K562 (cell line): ENCODE measurements around the gene PRODH2.

Experiments
- BRCA1 ChIP-seq, 2 experiments: fragments of 450-650 bp in 1 of 2; sonication (generic) in 1 of 2; formaldehyde crosslinking in 1 of 2; IDR thresholded peaks; 2 replicates each; pipeline versions ENCODE4 v1.5.0 to v1.6.1; 2017 to 2020; ENCODE audit warnings: mild to moderate bottlenecking in 1 of 2, missing genetic modification reagents in 1 of 2
- CAMTA2 ChIP-seq: fragments of 250-450 bp; sonication (Bioruptor Pico); conservative IDR thresholded peaks from 2 replicates; pipeline ENCODE4 v1.5.1; 2022
- MAX ChIP-seq: sonication (generic); formaldehyde crosslinking; IDR thresholded peaks from 2 replicates; pipeline ENCODE4 v1.9.0; 2022; ENCODE audit warnings: mild to moderate bottlenecking, missing genetic modification reagents
- POLR2A ChIP-seq: fragments of 450-650 bp; conservative IDR thresholded peaks from 2 replicates; pipeline ENCODE4 v1.6.1; 2016
- TAF1 ChIP-seq: IDR thresholded peaks from 2 replicates; pipeline ENCODE4 v1.6.1; 2011; ENCODE audit warnings: mild to moderate bottlenecking, low read length, moderate library complexity; ENCODE audit not compliant: insufficient read depth, control insufficient read depth, severe bottlenecking; ENCODE audit errors: extremely low read depth
- ZNF644 ChIP-seq: fragments of 200-800 bp; sonication (Bioruptor generic); IDR thresholded peaks from 2 replicates; pipeline ENCODE4 v1.6.1; 2016; ENCODE audit warnings: low read depth, missing genetic modification characterization, missing compliant biosample characterization
- TF ChIP-seq, protein P1 (sequence below): fragments of 250-450 bp; sonication (Bioruptor Pico); IDR thresholded peaks from 2 replicates; pipeline ENCODE4 v1.5.0; 2020; ENCODE audit warnings: mild to moderate bottlenecking, borderline replicate concordance
- TF ChIP-seq, protein P2 (sequence below), 2 experiments: fragments of 450-650 bp in 1 of 2; sonication (generic) in 1 of 2; formaldehyde crosslinking in 1 of 2; IDR thresholded peaks in 1 of 2; conservative IDR thresholded peaks in 1 of 2; 2 replicates each; pipeline versions ENCODE4 v1.6.1 to v1.8.1; 2016 to 2023; ENCODE audit warnings: mild to moderate bottlenecking in 2 of 2, moderate library complexity in 2 of 2, inconsistent platforms in 1 of 2, missing genetic modification reagents in 1 of 2

- TF ChIP-seq, protein P1, sequence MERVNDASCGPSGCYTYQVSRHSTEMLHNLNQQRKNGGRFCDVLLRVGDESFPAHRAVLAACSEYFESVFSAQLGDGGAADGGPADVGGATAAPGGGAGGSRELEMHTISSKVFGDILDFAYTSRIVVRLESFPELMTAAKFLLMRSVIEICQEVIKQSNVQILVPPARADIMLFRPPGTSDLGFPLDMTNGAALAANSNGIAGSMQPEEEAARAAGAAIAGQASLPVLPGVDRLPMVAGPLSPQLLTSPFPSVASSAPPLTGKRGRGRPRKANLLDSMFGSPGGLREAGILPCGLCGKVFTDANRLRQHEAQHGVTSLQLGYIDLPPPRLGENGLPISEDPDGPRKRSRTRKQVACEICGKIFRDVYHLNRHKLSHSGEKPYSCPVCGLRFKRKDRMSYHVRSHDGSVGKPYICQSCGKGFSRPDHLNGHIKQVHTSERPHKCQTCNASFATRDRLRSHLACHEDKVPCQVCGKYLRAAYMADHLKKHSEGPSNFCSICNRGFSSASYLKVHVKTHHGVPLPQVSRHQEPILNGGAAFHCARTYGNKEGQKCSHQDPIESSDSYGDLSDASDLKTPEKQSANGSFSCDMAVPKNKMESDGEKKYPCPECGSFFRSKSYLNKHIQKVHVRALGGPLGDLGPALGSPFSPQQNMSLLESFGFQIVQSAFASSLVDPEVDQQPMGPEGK (CRISPR knock-in tag), result no peak
- TF ChIP-seq, protein P2, sequence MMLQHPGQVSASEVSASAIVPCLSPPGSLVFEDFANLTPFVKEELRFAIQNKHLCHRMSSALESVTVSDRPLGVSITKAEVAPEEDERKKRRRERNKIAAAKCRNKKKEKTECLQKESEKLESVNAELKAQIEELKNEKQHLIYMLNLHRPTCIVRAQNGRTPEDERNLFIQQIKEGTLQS (IDR thresholded peaks at IDR 0.05), result no peak
- TF ChIP-seq, protein P2 (CRISPR knock-in tag; conservative IDR thresholded peaks at IDR 0.05), result no peak
- no peak for TF ChIP-seq ZNF644 (tag)
- no peak for TF ChIP-seq POLR2A
- no peak for TF ChIP-seq MAX (CRISPR knock-in tag)
- TF ChIP-seq BRCA1 (IDR thresholded peaks at IDR 0.05), result no peak
- TF ChIP-seq BRCA1 (CRISPR knock-in tag; IDR thresholded peaks at IDR 0.05), result no peak
- no peak for TF ChIP-seq TAF1
- no peak for TF ChIP-seq CAMTA2 (CRISPR knock-in tag)
These were observed 31.9 kb downstream of the PRODH2 start for GRCh38 chr19:35780717-35781116.
